ENCODE data around the gene CWC25. TPM values are rescaled to one million over a fixed set of nuclear protein-coding genes. Genes with fewer than 3 reads are reported as not detected.
A peak's percentile ranks its signal among the peaks of the same experiment; 100 is the strongest.

Gene CWC25
- total and polyA plus RNA-seq, 9 of the 15 experiments (the other 6 are each of a cell fraction or from before 2014, with no cell fraction given): 16.5 to 27.4 (median 23.0) TPM

GRCh38 chr17:38853292-38854219, 28.4 kb upstream of the CWC25 start, which contains the start of gene RPL23 (continued):
- TF ChIP-seq SMAD4 (CRISPR knock-in tag; conservative IDR thresholded peaks at IDR 0.05): peak; percentile 34; the same call in 1 of the 2 replicates
- no peak for TF ChIP-seq ESRRB (CRISPR knock-in tag; IDR thresholded peaks at IDR 0.05; ENCODE audit: borderline replicate concordance)
- peak; percentile 86; the same call in 1 of the 2 replicates for TF ChIP-seq MBD2 (IDR thresholded peaks at IDR 0.05; ENCODE audit: borderline replicate concordance, low read depth)
- TF ChIP-seq CC2D1A (IDR thresholded peaks at IDR 0.05): no peak; the same call in 1 of the 2 replicates
- peak; percentile 99 for TF ChIP-seq EP400 (IDR thresholded peaks at IDR 0.05)
- TF ChIP-seq CAMTA2 (CRISPR knock-in tag; conservative IDR thresholded peaks at IDR 0.05): no peak
- peak; percentile 75; the same call in 1 of the 2 replicates for TF ChIP-seq CHAMP1 (IDR thresholded peaks at IDR 0.05)
- peak; percentile 90 for TF ChIP-seq RBM39 (optimal IDR thresholded peaks at IDR 0.05; ENCODE audit: low read depth, low read length)
- TF ChIP-seq NFXL1 (CRISPR knock-in tag; IDR thresholded peaks at IDR 0.05): no peak
- TF ChIP-seq PREB (CRISPR knock-in tag; IDR thresholded peaks at IDR 0.05): no peak; the same call in 1 of the 2 replicates
- TF ChIP-seq DPF2 (IDR thresholded peaks at IDR 0.05): peak; percentile 68
- peak; percentile 53; the same call in 1 of the 2 replicates for TF ChIP-seq KLF16 (IDR thresholded peaks at IDR 0.05)
- TF ChIP-seq MAZ (CRISPR knock-in tag; conservative IDR thresholded peaks at IDR 0.05 in 1 of 2, IDR thresholded peaks at IDR 0.05 in 1 of 2): peak; percentile 38 to 59; a peak in 2 of 4 replicates
- no peak for TF ChIP-seq SMAD3 (CRISPR knock-in tag; conservative IDR thresholded peaks at IDR 0.05)
- TF ChIP-seq TBP (optimal IDR thresholded peaks at IDR 0.05; ENCODE audit: low read depth, low read length): peak; percentile 98
- TF ChIP-seq ZBTB2 (IDR thresholded peaks at IDR 0.05): no peak
- 0 out of 2 replicates have a peak, but pooled peaks have one; percentile 5 for TF ChIP-seq THRB (CRISPR knock-in tag; conservative IDR thresholded peaks at IDR 0.05)
- peak; percentile 83 for TF ChIP-seq HCFC1 (IDR thresholded peaks at IDR 0.05; ENCODE audit: low read depth, low read length)
- no peak for TF ChIP-seq HOMEZ (CRISPR knock-in tag; IDR thresholded peaks at IDR 0.05)
- TF ChIP-seq MEIS2 (IDR thresholded peaks at IDR 0.05; ENCODE audit: partially characterized antibody): no peak

Measured in K562 (cell line).